ENCODE measurements around the gene STX1B.

- TF ChIP-seq, protein P1, sequence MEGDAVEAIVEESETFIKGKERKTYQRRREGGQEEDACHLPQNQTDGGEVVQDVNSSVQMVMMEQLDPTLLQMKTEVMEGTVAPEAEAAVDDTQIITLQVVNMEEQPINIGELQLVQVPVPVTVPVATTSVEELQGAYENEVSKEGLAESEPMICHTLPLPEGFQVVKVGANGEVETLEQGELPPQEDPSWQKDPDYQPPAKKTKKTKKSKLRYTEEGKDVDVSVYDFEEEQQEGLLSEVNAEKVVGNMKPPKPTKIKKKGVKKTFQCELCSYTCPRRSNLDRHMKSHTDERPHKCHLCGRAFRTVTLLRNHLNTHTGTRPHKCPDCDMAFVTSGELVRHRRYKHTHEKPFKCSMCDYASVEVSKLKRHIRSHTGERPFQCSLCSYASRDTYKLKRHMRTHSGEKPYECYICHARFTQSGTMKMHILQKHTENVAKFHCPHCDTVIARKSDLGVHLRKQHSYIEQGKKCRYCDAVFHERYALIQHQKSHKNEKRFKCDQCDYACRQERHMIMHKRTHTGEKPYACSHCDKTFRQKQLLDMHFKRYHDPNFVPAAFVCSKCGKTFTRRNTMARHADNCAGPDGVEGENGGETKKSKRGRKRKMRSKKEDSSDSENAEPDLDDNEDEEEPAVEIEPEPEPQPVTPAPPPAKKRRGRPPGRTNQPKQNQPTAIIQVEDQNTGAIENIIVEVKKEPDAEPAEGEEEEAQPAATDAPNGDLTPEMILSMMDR (conservative IDR thresholded peaks at IDR 0.05; ENCODE audit: low read length) = no peak
- TF ChIP-seq EZH2phosphoT487 (IDR thresholded peaks at IDR 0.05; ENCODE audit: borderline replicate concordance) = no peak
Observed at GRCh38 chr16:30996985-30997724, 13.3 kb downstream of the STX1B start.
